Measurements from ENCODE around the gene ZDHHC24.

- no peak for TF ChIP-seq CTCF (IDR thresholded peaks at IDR 0.05)
- TF ChIP-seq POLR2A (IDR thresholded peaks at IDR 0.05): no peak
Measured at GRCh38 chr11:66495401-66495854, 50.4 kb downstream of the ZDHHC24 start.

Data from lower leg skin (tissue), 3 donors.